GM12891 (cell line): Measurements from ENCODE around the gene OR2T29.
"Not testable (repeated sequence)": the region's sequence is repeated elsewhere in the genome, so short reads cannot be mapped to it uniquely, and the experiment has no call there.

Source experiments
- PAX5 ChIP-seq: IDR thresholded peaks from 2 replicates; pipeline ENCODE4 v1.6.1; 2011; ENCODE audit warnings: low read length, moderate library complexity, mild to moderate bottlenecking; ENCODE audit not compliant: insufficient read depth, severe bottlenecking
- POLR2A ChIP-seq: IDR thresholded peaks from 2 replicates; pipeline ENCODE4 v1.6.1; 2011; ENCODE audit warnings: low read depth, low read length, control low read depth
- POLR2AphosphoS5 ChIP-seq: IDR thresholded peaks from 2 replicates; pipeline ENCODE4 v1.6.1; 2011; ENCODE audit warnings: low read depth, low read length, control low read depth
- POU2F2 ChIP-seq: IDR thresholded peaks from 2 replicates; pipeline ENCODE4 v1.6.1; 2011; ENCODE audit warnings: low read depth, mild to moderate bottlenecking, control low read depth, low read length, moderate library complexity
- SPI1 ChIP-seq: IDR thresholded peaks from 2 replicates; pipeline ENCODE4 v1.6.1; 2011; ENCODE audit warnings: low read depth, low read length, control low read depth
- TAF1 ChIP-seq: IDR thresholded peaks from 2 replicates; pipeline ENCODE4 v1.6.1; 2011; ENCODE audit warnings: low read depth, low read length, control low read depth

DNA sequence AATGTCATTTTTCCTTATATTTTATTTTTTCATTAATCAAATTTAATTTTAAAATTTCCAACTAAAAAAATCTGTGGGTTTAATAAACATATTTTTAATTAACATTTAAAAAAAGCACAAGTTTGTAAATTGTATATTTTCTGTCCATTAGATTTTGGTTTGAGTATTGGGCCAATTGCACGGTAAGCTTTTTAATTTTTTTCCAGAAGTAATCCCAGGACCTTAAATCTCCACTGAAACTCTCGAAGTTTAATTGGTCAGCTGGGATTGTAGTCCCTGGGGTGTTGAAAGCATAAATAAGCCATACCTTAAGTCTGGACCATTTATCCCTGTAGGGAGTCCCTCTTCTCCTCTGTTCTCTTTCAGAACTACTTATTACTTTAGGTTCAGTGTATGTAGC, 54.8 kb downstream of the OR2T29 start, which contains the start of gene OR2G6:
- TF ChIP-seq PAX5, POLR2A, SPI1, POLR2AphosphoS5, TAF1, POU2F2: not testable (repeated sequence)
